Neutrophil (primary cell): Measurements from ENCODE around the gene NOD1.

Experiments used
- H3K27ac ChIP-seq: fragments of 200-600 bp; sonication (generic); 2 replicates; pipeline ENCODE4 v1.5.1; 2016; ENCODE audit warnings: mild to moderate bottlenecking, moderate library complexity
- H3K27me3 ChIP-seq: fragments of 200-600 bp; sonication (generic); 2 replicates; pipeline ENCODE4 v1.6.0; 2016; ENCODE audit warnings: mild to moderate bottlenecking
- H3K36me3 ChIP-seq: fragments of 200-600 bp; sonication (generic); 2 replicates; pipeline ENCODE4 v1.5.1; 2017
- H3K4me1 ChIP-seq, 2 experiments: fragments of 200-600 bp in 1 of 2; sonication (generic) in 1 of 2; 1 replicate in 1 of 2; 2 replicates in 1 of 2; pipeline versions ENCODE4 v1.5.1 to v1.6.1; 2013 to 2016; ENCODE audit warnings: low read depth in 1 of 2, low read length in 1 of 2, mild to moderate bottlenecking in 1 of 2, moderate library complexity in 1 of 2; ENCODE audit not compliant: control insufficient read depth in 1 of 2, insufficient read depth in 1 of 2
- H3K4me3 ChIP-seq, 2 experiments: fragments of 200-600 bp in 1 of 2; sonication (generic) in 1 of 2; 1 replicate in 1 of 2; 2 replicates in 1 of 2; pipeline ENCODE4 v1.5.1; 2013 to 2016; ENCODE audit warnings: low read depth in 1 of 2, low read length in 1 of 2, mild to moderate bottlenecking in 1 of 2, moderate library complexity in 1 of 2
- H3K9me3 ChIP-seq: fragments of 200-600 bp; sonication (generic); 2 replicates; pipeline ENCODE4 v1.5.1; 2016
- TF ChIP-seq, protein P1 (sequence below): fragments of 200-600 bp; sonication (generic); IDR thresholded peaks from 2 replicates; pipeline ENCODE4 v1.5.1; 2016; ENCODE audit warnings: antibody characterized with exemption

The NOD1 gene

DNA sequence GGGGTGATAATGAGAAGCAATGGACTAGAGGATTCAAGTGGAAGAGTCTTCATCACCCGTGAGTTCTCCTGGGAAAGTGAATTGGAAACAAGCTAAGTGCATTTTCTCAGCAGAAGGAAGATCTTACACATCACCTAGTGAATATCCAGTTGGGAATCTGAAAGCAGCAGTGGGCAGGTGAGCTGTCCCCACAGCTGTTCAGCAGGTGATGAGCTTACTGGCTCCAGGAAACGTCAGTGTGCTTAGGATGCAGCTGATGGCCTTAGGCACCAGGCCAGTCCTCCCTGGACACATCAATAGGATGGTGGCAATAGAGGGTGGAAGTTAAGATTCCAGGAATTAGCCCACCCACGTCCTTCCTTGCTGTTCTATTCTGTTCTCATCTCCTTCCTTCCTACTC, 66.7 kb downstream of the NOD1 start:
- Histone ChIP-seq H3K27me3 (no peaks in the 10 kb centered on the region), H3K4me3 (no peak overlapping the region), H3K4me1 (peaks cover 14 to 17% of the 10 kb centered on the region in 2 experiments), H3K36me3 (no peaks in the 10 kb centered on the region), H3K27ac (peak overlapping the region; percentile 27), H3K9me3 (no peaks in the 10 kb centered on the region)
- TF ChIP-seq, protein P1, sequence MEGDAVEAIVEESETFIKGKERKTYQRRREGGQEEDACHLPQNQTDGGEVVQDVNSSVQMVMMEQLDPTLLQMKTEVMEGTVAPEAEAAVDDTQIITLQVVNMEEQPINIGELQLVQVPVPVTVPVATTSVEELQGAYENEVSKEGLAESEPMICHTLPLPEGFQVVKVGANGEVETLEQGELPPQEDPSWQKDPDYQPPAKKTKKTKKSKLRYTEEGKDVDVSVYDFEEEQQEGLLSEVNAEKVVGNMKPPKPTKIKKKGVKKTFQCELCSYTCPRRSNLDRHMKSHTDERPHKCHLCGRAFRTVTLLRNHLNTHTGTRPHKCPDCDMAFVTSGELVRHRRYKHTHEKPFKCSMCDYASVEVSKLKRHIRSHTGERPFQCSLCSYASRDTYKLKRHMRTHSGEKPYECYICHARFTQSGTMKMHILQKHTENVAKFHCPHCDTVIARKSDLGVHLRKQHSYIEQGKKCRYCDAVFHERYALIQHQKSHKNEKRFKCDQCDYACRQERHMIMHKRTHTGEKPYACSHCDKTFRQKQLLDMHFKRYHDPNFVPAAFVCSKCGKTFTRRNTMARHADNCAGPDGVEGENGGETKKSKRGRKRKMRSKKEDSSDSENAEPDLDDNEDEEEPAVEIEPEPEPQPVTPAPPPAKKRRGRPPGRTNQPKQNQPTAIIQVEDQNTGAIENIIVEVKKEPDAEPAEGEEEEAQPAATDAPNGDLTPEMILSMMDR = no peak

DNA sequence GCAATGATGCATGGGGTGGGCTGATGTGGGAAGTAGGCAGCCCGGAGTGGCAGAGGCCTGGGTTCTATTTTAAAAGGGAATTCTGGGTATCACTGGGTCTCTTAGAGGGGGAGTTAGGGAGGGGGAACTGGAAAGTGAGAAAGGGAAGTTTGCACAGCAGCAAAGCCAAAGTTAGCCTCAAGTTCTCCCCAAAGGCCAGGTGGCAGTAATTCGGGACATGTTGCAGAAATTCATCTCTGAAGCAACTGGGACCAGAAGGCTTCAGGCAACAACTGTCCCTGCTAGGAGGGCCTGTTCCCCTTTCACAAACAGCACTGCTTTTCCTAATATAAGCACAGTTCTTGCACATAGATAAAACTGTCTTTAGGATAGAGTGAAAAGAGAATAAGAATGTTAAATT, 67.4 kb downstream of the NOD1 start:
- TF ChIP-seq, protein P1 = no peak
- H3K4me3 ChIP-seq = no peak overlapping the region

DNA sequence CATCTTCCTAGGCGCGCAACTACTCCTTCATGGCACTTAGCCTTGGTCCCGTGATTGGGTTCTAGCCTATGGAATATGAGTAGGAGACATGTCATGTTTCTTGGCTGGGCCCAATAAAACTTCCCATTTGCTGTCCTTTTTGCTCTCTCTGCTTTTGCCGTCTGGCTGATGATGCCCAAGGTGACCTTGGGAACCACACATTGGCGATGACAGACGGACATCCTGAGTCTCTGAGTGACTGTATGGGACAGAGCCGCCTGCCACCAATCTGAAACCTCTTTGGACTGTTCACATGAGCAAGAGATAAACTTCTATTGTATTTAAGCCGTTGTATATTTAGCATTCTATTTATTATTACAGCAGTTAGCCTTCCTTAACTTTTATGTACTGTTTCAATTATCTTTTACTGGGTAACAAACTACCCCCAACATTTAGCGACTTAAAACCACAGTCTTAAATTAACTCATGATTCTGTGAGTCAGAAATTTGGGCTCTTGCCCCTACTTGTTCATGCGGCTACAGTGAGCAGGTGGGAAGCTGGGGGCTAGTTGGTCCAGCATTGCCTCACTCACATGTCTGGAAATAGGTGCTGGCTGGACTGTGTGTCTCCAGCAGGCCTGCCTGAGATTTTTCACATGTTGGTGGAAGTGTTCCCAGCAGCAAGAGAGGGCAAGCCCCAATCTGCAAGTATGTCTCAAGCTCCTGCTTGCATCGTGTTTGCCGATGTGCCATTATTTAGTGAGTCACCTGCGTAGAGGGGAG, 71.7 kb downstream of the NOD1 start:
- TF ChIP-seq, protein P1 = no peak
- Histone ChIP-seq H3K27ac (no peak overlapping the region), H3K4me3 (no peak overlapping the region), H3K27me3 (no peaks in the 10 kb centered on the region), H3K9me3 (no peaks in the 10 kb centered on the region), H3K36me3 (peaks cover 8% of the 10 kb centered on the region), H3K4me1 (peaks cover 5 to 7% of the 10 kb centered on the region in 2 experiments)

More for the DNA sequence above, 67.4 kb downstream of the NOD1 start:
- peak overlapping the region; percentile 27 for H3K27ac ChIP-seq
- H3K36me3 ChIP-seq = no peaks in the 10 kb centered on the region
- peaks cover 14 to 17% of the 10 kb centered on the region in 2 experiments for H3K4me1 ChIP-seq
- no peaks in the 10 kb centered on the region for H3K27me3 ChIP-seq
- H3K9me3 ChIP-seq = no peaks in the 10 kb centered on the region

DNA sequence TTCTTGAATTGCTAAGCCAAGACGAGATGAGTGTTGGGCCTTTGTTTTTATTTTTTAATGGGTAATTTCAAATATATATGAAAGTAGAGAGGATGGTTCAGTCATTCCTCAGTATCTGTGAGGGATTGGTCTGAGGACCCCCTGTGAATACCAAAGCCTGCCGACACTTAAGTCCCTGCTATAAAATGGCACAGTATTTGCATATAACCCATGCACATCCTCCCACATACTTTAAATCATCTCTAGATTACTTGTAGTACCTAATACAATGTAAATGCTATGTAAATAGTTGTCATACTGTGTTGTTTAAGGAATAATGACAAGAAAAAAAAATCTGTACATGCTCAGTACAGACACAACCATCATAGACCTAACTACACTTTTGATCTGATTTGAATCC, 73.4 kb downstream of the NOD1 start:
- Histone ChIP-seq H3K4me3 (no peak overlapping the region), H3K36me3 (peaks cover 8% of the 10 kb centered on the region), H3K9me3 (no peaks in the 10 kb centered on the region), H3K4me1 (no peaks in the 10 kb centered on the region), H3K27me3 (no peaks in the 10 kb centered on the region), H3K27ac (no peak overlapping the region)
- TF ChIP-seq, protein P1 = no peak

DNA sequence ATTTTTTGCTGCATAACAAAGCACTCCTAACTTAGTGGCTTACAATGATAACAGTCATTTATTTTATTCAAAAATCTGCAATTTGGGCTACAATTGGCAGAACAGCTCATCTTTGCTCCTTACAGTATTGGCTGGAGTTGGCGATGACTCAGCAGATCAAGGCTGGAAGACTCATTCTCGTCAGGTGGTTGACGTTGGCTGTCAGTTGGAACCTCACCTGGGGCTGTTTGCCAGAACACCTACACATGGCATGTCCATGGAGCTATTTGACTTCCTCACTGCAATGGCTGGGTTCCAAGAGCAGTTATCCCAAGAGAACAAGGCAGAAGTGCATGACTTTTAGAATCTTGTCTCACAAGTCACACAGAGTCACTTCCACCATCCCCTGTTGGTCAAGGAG, 75.1 kb downstream of the NOD1 start:
- H3K36me3 ChIP-seq = peaks cover 8% of the 10 kb centered on the region
- H3K27ac ChIP-seq = no peak overlapping the region
- no peaks in the 10 kb centered on the region for H3K9me3 ChIP-seq
- no peak overlapping the region for H3K4me3 ChIP-seq
- TF ChIP-seq, protein P1 = no peak
- no peaks in the 10 kb centered on the region for H3K4me1 ChIP-seq
- H3K27me3 ChIP-seq = no peaks in the 10 kb centered on the region
